K562 (cell line): ENCODE measurements around the gene RASEF. TPM values are rescaled to one million over a fixed set of nuclear protein-coding genes. Genes with fewer than 3 reads are reported as not detected.

ENCODE experiments used
- COPS2 ChIP-seq: fragments of 450-650 bp; conservative IDR thresholded peaks from 2 replicates; pipeline ENCODE4 v1.6.1; 2016; ENCODE audit warnings: mild to moderate bottlenecking, moderate library complexity
- KLF16 ChIP-seq: IDR thresholded peaks from 2 replicates; pipeline ENCODE4 v1.6.1; 2016; ENCODE audit warnings: antibody characterized with exemption
- TEAD2 ChIP-seq: fragments of 450-650 bp; IDR thresholded peaks from 2 replicates; pipeline ENCODE4 v1.6.1; 2016; ENCODE audit warnings: missing genetic modification characterization, control low read depth, missing compliant biosample characterization
- polyA plus RNA-seq, 8 experiments: library from polyadenylated mRNA; depleted of rRNA in 4 of 8; stranded (reverse) in 5 of 8; unstranded in 3 of 8; fragments of >200 nt; fragmentation: Nextera tagmentation in 2 of 8; fragmentation: Illumina TruSeq in 1 of 8; extraction: Ambion mirVana in 2 of 8; extraction: Trizol in 1 of 8; gene quantifications; 2 replicates each; pipeline versions ENCODE4 v1.2.1 to v1.2.3, GENCODE V29; 2011 to 2014; ENCODE audit warnings: inconsistent platforms in 1 of 8, missing spikeins in 1 of 8
- total RNA-seq, 7 experiments: library from RNA; depleted of rRNA in 6 of 7; stranded (reverse); fragments of >200 nt in 6 of 7; fragmentation: Illumina TruSeq in 2 of 7; extraction: Trizol in 2 of 7; gene quantifications; 2 replicates each; pipeline versions ENCODE4 v1.2.1 to v1.2.3, GENCODE V29; 2011 to 2021; ENCODE audit warnings: low replicate concordance in 1 of 7
- TF ChIP-seq, protein P1 (sequence below): sonication (generic); formaldehyde crosslinking; IDR thresholded peaks from 2 replicates; pipeline ENCODE4 v1.8.0; 2023; ENCODE audit warnings: missing genetic modification reagents, mild to moderate bottlenecking, borderline replicate concordance
- TF ChIP-seq, protein P2 (sequence below): fragments of 250-450 bp; sonication (Bioruptor Pico); IDR thresholded peaks from 2 replicates; pipeline ENCODE4 v1.4.0; 2020; ENCODE audit warnings: mild to moderate bottlenecking, moderate library complexity
- TF ChIP-seq, protein P3 (sequence below): fragments of 200-800 bp; sonication (Bioruptor generic); IDR thresholded peaks from 2 replicates; pipeline ENCODE4 v1.6.1; 2016; ENCODE audit warnings: missing genetic modification characterization, missing compliant biosample characterization

Gene RASEF
- total and polyA plus RNA-seq, 9 of the 15 experiments (the other 6 are each of a cell fraction or from before 2014, with no cell fraction given): 0.01 to 0.18 (median 0.11) TPM; not detected in 4

DNA sequence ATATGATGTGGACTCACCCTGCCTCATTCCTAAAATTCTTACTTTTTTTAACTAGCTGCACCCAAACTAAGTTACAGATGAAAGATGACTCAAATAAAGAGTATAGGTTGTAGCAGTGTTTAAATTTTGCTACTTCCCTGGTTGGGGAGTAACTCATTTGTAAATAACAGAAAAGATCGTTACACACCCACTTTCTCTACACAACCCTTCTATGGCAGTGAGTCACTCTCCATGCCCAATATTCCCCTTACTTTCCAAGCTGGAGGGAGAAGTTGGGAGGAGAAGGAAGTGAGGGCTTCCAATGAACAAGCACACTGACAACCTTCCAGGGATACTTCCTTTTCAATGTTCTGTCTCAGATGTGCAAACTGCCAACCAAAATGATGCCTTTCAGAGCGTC is 1.9 kb downstream of the RASEF start (continued):
- TF ChIP-seq, protein P1, sequence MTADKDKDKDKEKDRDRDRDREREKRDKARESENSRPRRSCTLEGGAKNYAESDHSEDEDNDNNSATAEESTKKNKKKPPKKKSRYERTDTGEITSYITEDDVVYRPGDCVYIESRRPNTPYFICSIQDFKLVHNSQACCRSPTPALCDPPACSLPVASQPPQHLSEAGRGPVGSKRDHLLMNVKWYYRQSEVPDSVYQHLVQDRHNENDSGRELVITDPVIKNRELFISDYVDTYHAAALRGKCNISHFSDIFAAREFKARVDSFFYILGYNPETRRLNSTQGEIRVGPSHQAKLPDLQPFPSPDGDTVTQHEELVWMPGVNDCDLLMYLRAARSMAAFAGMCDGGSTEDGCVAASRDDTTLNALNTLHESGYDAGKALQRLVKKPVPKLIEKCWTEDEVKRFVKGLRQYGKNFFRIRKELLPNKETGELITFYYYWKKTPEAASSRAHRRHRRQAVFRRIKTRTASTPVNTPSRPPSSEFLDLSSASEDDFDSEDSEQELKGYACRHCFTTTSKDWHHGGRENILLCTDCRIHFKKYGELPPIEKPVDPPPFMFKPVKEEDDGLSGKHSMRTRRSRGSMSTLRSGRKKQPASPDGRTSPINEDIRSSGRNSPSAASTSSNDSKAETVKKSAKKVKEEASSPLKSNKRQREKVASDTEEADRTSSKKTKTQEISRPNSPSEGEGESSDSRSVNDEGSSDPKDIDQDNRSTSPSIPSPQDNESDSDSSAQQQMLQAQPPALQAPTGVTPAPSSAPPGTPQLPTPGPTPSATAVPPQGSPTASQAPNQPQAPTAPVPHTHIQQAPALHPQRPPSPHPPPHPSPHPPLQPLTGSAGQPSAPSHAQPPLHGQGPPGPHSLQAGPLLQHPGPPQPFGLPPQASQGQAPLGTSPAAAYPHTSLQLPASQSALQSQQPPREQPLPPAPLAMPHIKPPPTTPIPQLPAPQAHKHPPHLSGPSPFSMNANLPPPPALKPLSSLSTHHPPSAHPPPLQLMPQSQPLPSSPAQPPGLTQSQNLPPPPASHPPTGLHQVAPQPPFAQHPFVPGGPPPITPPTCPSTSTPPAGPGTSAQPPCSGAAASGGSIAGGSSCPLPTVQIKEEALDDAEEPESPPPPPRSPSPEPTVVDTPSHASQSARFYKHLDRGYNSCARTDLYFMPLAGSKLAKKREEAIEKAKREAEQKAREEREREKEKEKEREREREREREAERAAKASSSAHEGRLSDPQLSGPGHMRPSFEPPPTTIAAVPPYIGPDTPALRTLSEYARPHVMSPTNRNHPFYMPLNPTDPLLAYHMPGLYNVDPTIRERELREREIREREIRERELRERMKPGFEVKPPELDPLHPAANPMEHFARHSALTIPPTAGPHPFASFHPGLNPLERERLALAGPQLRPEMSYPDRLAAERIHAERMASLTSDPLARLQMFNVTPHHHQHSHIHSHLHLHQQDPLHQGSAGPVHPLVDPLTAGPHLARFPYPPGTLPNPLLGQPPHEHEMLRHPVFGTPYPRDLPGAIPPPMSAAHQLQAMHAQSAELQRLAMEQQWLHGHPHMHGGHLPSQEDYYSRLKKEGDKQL (CRISPR knock-in tag): no peak
- TF ChIP-seq KLF16 (no peak), TEAD2 (no peak), COPS2 (no peak)
- TF ChIP-seq, protein P2, sequence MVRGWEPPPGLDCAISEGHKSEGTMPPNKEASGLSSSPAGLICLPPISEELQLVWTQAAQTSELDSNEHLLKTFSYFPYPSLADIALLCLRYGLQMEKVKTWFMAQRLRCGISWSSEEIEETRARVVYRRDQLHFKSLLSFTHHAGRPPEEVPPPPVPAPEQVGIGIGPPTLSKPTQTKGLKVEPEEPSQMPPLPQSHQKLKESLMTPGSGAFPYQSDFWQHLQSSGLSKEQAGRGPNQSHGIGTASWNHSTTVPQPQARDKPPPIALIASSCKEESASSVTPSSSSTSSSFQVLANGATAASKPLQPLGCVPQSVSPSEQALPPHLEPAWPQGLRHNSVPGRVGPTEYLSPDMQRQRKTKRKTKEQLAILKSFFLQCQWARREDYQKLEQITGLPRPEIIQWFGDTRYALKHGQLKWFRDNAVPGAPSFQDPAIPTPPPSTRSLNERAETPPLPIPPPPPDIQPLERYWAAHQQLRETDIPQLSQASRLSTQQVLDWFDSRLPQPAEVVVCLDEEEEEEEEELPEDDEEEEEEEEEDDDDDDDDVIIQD (CRISPR knock-in tag): no peak
- TF ChIP-seq, protein P3, sequence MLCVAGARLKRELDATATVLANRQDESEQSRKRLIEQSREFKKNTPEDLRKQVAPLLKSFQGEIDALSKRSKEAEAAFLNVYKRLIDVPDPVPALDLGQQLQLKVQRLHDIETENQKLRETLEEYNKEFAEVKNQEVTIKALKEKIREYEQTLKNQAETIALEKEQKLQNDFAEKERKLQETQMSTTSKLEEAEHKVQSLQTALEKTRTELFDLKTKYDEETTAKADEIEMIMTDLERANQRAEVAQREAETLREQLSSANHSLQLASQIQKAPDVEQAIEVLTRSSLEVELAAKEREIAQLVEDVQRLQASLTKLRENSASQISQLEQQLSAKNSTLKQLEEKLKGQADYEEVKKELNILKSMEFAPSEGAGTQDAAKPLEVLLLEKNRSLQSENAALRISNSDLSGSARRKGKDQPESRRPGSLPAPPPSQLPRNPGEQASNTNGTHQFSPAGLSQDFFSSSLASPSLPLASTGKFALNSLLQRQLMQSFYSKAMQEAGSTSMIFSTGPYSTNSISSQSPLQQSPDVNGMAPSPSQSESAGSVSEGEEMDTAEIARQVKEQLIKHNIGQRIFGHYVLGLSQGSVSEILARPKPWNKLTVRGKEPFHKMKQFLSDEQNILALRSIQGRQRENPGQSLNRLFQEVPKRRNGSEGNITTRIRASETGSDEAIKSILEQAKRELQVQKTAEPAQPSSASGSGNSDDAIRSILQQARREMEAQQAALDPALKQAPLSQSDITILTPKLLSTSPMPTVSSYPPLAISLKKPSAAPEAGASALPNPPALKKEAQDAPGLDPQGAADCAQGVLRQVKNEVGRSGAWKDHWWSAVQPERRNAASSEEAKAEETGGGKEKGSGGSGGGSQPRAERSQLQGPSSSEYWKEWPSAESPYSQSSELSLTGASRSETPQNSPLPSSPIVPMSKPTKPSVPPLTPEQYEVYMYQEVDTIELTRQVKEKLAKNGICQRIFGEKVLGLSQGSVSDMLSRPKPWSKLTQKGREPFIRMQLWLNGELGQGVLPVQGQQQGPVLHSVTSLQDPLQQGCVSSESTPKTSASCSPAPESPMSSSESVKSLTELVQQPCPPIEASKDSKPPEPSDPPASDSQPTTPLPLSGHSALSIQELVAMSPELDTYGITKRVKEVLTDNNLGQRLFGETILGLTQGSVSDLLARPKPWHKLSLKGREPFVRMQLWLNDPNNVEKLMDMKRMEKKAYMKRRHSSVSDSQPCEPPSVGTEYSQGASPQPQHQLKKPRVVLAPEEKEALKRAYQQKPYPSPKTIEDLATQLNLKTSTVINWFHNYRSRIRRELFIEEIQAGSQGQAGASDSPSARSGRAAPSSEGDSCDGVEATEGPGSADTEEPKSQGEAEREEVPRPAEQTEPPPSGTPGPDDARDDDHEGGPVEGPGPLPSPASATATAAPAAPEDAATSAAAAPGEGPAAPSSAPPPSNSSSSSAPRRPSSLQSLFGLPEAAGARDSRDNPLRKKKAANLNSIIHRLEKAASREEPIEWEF (CRISPR knock-in tag): no peak
- TF ChIP-seq, all 486 proteins: peak for 0
